ENCODE results near the gene FNBP1. TPM values are rescaled to one million over a fixed set of nuclear protein-coding genes. Genes with fewer than 3 reads are reported as not detected.

Gene FNBP1
- polyA plus RNA-seq, 2 of the 4 experiments (the other 2 are of a cell fraction) = 10.6 to 15.6 TPM

GRCh38 chr9:129904734-129905133 is 138.3 kb downstream of the FNBP1 start (continued):
- no peak for TF ChIP-seq JUN (IDR thresholded peaks at IDR 0.05)

- CTCF ChIA-PET = interaction anchor here (1.3 to 1.5 kb wide), 3 partner anchors 16 to 334 kb away, joined by 3 to 4 read pairs (median 4); no protein-coding TSS in a partner anchor
- DNase-seq (ENCODE audit: low read depth in 1 of 2, low spot score in 1 of 2) = no peak
- WGBS (ENCODE audit: missing lambda C conversion rate) = 89% methylated on average over 8 of the region's 8 CpGs
Measured at GRCh38 chr9:129902740-129903134, 140.3 kb downstream of the FNBP1 start.

GRCh38 chr9:129901993-129902739 is 140.8 kb downstream of the FNBP1 start:
- H3K4me3 ChIP-seq = no peak overlapping the region
- TF ChIP-seq NFE2L2 (conservative IDR thresholded peaks at IDR 0.05; ENCODE audit: low read length) (no peak), KDM1A (IDR thresholded peaks at IDR 0.05; ENCODE audit: low read depth) (no peak), KDM5A (IDR thresholded peaks at IDR 0.05) (no peak), POLR2AphosphoS2 (conservative IDR thresholded peaks at IDR 0.05; ENCODE audit: low read length) (no peak)
- DNase-seq (ENCODE audit: low read depth in 1 of 2, low spot score in 1 of 2) (no peak), ATAC-seq (no peak), FAIRE-seq (no peak)
- no peak overlapping the region for H3K4me2 ChIP-seq
- H3K9me3 ChIP-seq = no peaks in the 10 kb centered on the region
- ChIA-PET CTCF (interaction anchor here (0.6 to 1.5 kb wide), 6 partner anchors 16 to 334 kb away, joined by 3 to 4 read pairs (median 4); no protein-coding TSS in a partner anchor), POLR2A (no interaction called here)
- WGBS (ENCODE audit: missing lambda C conversion rate) = 91% methylated on average over 9 of the region's 9 CpGs
- H3K4me1 ChIP-seq = no peaks in the 10 kb centered on the region
- no peak overlapping the region for H3K27ac ChIP-seq

More at GRCh38 chr9:129902740-129903134, 140.3 kb downstream of the FNBP1 start:
- FAIRE-seq (no peak), ATAC-seq (no peak)
- Histone ChIP-seq H3K4me2 (no peak overlapping the region), H3K27ac (no peak overlapping the region), H3K4me3 (no peak overlapping the region), H3K9me3 (no peaks in the 10 kb centered on the region), H3K4me1 (no peaks in the 10 kb centered on the region)
- POLR2A ChIA-PET = no interaction called here
- no peak for TF ChIP-seq PBX3 (IDR thresholded peaks at IDR 0.05)

GRCh38 chr9:129900263-129901027 is 142.5 kb downstream of the FNBP1 start:
- ATAC-seq (no peak; a peak in 1 of 6 replicates), DNase-seq (ENCODE audit: low read depth in 1 of 2, low spot score in 1 of 2) (no peak), FAIRE-seq (no peak)
- H3K4me1 ChIP-seq = no peaks in the 10 kb centered on the region
- TF ChIP-seq REST (IDR thresholded peaks at IDR 0.05) (no peak), PHF8 (IDR thresholded peaks at IDR 0.05; ENCODE audit: borderline replicate concordance, low read depth) (no peak), NPAS2 (CRISPR knock-in tag; IDR thresholded peaks at IDR 0.05; ENCODE audit: borderline replicate concordance) (no peak), ZSCAN20 (CRISPR knock-in tag; IDR thresholded peaks at IDR 0.05) (no peak), KDM1A (IDR thresholded peaks at IDR 0.05; ENCODE audit: low read depth) (no peak)
- CTCF ChIA-PET = no interaction called here
- no peak overlapping the region for H3K4me2 ChIP-seq
- no peaks in the 10 kb centered on the region for H3K9me3 ChIP-seq
- WGBS (ENCODE audit: missing lambda C conversion rate) = 88% methylated on average over 18 of the region's 20 CpGs
- POLR2A ChIA-PET = no interaction called here
- H3K4me3 ChIP-seq = no peak overlapping the region
- no peak overlapping the region for H3K27ac ChIP-seq
